ENCODE measurements around the gene DEFB115.
"Not testable (repeated sequence)": the region's sequence is repeated elsewhere in the genome, so short reads cannot be mapped to it uniquely, and the experiment has no call there.

Gene DEFB115, protein sequence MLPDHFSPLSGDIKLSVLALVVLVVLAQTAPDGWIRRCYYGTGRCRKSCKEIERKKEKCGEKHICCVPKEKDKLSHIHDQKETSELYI

DNA sequence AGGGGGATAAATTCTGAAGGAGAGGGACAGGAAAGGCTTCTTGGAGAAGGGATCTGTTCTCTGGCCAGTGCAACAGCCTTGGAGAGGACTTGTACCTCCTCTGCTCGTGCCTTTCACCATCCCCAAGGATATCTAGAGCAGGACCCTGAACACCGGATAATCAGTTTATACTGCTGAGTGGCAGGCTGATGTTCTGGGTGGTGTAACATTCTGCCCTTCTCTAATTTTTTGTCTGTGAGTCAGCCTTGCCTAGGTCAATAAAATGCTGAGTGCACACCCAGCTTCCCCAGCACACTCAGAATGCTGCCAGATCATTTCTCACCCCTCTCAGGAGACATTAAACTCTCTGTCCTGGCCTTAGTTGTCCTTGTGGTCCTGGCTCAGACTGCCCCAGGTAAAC is at the start of gene DEFB115:
Gene DEFB115, plus strand, starts transcription at position 301 of the 400 bp plus-strand sequence. Its CDS starts 0 bp downstream, at position 301.
- no peak for DNase-seq (ENCODE audit: low read depth)

DNA sequence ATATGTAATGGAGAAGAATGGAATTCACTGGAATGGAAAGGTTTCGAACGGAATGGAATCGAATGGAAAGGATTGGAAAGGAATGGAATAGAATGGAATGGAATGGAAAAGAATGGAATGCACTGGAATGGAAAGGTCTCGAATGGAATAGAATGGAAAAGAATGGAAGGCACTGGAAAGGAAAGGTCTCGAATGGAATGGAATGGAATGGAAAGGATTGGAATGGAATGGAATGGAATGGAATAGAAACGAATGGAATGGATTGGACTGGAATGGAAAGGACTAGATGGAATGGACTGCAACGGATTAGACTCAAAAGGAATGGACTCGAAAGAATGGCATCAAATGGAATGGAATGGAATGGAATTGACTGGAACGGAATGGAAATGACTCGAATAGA is 20.5 kb upstream of the DEFB115 start:
- no peak for DNase-seq (ENCODE audit: low read depth)

DNA sequence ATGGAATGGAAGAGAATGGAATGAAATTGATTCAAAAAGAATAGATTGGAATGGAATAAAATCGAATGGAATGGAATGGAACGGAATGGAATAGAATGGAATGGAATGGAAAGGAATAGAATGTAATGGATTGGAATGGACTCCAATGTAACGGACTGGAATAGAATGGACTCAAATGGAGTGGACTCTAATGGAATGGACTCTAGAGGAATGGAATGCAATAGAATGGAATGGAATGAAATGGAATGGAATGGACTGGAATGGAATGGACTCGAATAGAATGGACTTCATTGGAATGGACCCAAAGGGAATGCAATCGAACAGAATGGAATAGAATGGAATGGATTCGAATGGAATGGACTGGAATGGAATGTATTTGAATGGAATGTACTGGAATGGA is 19.7 kb upstream of the DEFB115 start:
- DNase-seq (ENCODE audit: low read depth): no peak

DNA sequence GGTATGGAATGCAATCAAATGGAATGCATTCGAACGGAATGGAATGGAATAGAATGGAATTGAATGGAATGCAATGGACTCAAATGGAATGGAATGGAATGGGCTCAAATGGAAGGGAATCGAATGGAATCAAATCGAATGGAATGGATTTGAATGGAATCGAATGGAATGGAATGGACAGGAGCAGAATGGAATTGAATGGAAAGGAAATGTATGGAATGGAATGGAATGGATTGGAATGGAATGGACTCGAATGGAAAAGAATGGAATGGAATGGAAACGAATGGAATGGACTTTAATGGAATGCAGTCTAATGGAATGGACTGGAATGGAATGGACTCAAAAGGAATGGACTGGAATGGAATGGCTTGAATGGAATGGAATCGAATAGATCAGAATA is 18.3 kb upstream of the DEFB115 start:
- no peak for DNase-seq (ENCODE audit: low read depth)

DNA sequence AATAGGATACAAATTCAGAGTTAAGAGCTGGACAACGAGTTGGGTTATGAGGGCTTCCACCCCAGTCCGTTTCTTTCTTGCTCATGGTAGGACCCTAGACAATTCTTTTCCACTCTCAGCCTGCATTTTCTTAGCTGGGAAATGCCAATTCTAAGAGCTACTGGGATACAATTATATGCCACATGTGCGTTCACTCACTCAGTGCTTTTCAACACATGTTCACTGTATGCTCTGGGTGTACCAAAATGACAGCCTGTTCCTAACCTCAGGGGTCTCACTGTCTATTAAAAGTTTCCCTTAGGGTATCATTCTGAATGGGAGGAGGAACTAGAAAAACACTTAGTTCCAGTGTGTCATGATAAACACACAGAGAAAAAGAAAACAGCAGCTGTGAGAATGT is 505 bp upstream of the DEFB115 start:
- no peak for DNase-seq (ENCODE audit: low read depth)

DNA sequence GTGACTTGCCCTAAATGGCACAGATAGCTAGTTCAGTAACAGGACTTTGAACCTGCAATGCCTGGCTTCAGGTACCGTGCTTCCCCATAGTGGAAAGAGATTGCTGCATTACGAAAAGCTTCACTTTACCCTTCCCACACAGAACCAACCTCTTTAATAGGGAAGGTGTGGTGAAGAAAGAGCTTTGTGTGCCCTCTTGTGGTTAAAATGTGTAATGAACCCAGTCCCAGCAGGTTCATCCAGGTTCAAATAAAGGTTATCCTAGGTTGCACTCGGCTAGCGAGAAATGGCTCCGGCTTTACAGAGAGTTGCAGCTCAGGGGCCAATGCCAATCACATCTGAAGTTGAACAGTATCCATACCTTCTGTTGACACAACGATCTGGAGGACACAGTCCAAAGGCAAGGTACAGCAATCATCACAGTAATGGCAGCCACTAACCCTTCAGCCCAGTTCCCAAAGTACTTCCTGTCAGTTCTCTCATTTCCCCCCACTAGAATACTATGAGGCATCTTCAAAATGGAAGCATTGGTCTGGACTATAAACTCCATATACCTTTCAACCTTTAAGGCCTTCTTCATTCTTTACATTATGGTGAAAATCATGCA is 3.0 kb downstream of the DEFB115 start:
- no peak for DNase-seq (ENCODE audit: low read depth)

DNA sequence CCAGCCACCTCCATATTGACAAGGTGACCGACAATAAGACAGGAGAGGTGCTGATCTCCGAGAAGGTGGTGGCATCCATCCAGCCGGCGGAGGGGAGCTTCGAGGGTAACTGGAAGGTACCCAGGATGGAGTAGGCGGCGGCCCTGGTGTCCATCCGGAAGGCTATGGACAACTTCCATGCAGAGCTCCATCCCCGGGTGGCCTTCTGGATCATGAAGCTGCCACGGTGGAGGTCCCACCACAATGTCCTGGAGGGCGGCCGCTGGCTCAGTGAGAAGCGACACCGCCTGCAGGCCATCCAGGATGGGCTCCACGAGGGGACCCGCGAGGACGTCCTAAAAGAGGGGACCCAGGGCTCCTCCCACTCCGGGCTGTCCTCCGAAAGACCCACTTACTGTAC is 17.0 kb downstream of the DEFB115 start:
- DNase-seq (ENCODE audit: low read depth): no peak

DNA sequence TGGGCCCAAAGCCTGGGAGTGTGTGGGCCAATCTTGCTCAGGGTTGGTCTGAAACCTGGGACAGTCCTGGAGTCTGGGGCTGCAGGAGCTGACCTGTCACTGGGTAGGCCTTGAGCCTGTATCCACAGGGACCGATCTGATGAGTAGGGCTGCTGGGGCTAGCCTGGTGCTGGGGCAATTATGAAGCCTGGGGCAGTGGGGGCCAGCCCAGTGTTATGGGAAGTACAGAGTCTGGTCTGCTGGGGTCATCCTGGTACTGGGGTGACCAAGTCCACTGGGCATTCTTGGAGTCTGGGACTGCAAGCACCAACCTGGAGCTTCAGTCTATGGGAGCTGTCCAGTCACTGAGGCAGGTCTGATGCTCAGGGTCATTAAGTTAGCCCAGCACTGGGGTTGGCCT is 20.7 kb downstream of the DEFB115 start:
- DNase-seq (ENCODE audit: low read depth): no peak

DNA sequence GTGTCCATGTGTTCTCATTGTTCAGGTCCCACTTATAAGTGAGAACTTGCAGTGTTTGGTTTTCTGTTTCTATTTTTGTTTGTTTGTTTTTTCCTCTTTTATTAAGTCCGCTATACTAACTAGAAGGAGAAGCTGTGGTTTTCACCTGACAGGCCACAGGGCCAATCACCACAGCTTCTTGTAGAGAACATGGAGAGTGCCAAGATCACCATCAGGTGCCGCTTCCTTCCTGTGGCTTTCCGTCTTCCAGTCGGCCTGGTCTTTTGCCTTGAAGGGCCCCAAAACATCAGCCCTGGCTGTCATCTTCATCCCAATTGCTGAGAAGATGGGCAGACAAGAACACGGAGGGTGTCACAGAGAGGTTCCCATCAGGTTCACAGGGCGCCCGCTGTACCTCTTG is 27.5 kb downstream of the DEFB115 start:
- DNase-seq (ENCODE audit: low read depth): not testable (repeated sequence)

DNA sequence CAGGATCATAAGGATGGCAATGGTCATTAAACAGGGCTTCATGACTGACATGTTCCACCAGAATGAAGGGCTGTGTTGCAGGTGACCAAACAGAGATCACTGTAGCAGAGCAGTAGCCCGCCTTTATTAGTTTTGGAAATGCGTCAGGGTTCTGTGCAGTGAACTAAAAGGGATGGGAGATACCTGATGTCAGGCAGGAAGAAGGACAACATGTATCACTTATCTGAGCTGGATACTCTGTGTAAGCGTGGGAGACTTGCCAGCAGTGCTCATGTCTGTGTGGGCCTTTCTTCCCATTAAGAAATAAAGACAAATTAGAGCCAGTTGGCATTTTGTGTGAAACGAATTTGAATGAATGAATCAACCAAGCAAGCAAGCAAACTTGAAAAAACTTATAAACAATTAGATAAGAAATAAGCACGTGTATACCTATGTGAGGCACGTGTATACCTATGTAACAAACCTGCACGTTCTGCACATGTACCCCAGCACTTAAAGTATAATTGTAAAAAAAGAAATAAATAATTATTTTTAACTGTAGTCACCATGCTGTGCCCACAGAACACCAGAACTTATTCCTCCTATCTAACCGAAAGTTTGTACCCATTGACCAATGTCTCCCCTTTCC is 51.2 kb downstream of the DEFB115 start, which contains the start of gene DEFB116:
Gene DEFB116, minus strand, starts transcription at position 51 of the 628 bp plus-strand sequence. Its CDS starts 0 bp downstream, at position 51.
- DNase-seq (ENCODE audit: low read depth): no peak

Measured in activated T-helper 1 cell treated with Interleukin-2 at 50 U/mL for 16 hours (primary cell).